Measurements from ENCODE around the gene SAP30BP. TPM values are rescaled to one million over a fixed set of nuclear protein-coding genes. Genes with fewer than 3 reads are reported as not detected.

The SAP30BP gene
- total and polyA plus RNA-seq, 2 donors from 2014 or later: 62.9 to 95.1 TPM

DNA sequence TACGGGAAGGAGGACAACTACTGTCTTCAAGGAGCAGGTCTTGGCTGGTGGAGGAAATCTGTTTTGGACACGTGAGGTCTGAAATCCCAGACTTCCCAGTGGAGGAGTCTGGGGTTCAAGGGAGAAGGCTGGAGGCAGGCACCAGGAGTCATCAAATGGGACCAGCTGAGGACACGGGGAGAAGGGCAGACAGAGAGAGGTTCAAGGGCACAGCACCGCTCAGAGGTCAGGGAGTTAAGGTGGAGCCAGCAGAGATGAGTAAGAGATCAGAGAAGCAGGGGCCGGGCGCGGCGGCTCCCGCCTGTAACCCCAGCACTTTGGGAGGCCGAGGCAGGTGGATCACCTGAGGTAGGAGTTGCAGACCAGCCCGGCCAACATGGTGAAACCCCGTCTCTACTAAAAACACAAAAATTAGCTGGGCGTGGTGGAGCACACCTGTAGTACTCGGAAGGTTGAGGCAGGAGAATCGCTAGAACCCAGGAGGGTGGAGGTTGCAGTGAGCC is 44.3 kb upstream of the SAP30BP start:
- DNase-seq: no peak
- H3K27ac ChIP-seq (ENCODE audit: low read depth in 2 of 2, low read length in 2 of 2): no peak overlapping the region
- no peaks in the 10 kb centered on the region for H3K27me3 ChIP-seq (ENCODE audit: control insufficient read depth, insufficient read depth, low read length)
- no peak for FAIRE-seq
- no peaks in the 10 kb centered on the region for H3K9me3 ChIP-seq (ENCODE audit: control insufficient read depth in 2 of 3, insufficient read depth in 1 of 3, low read length in 3 of 3)
- H3K4me3 ChIP-seq (ENCODE audit: low read length in 3 of 3): no peak overlapping the region
- TF ChIP-seq, protein P1, sequence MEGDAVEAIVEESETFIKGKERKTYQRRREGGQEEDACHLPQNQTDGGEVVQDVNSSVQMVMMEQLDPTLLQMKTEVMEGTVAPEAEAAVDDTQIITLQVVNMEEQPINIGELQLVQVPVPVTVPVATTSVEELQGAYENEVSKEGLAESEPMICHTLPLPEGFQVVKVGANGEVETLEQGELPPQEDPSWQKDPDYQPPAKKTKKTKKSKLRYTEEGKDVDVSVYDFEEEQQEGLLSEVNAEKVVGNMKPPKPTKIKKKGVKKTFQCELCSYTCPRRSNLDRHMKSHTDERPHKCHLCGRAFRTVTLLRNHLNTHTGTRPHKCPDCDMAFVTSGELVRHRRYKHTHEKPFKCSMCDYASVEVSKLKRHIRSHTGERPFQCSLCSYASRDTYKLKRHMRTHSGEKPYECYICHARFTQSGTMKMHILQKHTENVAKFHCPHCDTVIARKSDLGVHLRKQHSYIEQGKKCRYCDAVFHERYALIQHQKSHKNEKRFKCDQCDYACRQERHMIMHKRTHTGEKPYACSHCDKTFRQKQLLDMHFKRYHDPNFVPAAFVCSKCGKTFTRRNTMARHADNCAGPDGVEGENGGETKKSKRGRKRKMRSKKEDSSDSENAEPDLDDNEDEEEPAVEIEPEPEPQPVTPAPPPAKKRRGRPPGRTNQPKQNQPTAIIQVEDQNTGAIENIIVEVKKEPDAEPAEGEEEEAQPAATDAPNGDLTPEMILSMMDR (IDR thresholded peaks at IDR 0.05; ENCODE audit: borderline replicate concordance, extremely low read depth, insufficient read depth): no peak
- H3K4me1 ChIP-seq (ENCODE audit: control insufficient read depth in 2 of 3, insufficient read depth in 2 of 3, low read depth in 1 of 3, low read length in 3 of 3): no peaks in the 10 kb centered on the region
- intact Hi-C loops (cut with DNase I): no loop called here
- H3K36me3 ChIP-seq (ENCODE audit: control insufficient read depth in 2 of 3, insufficient read depth in 3 of 3, low read length in 3 of 3): peaks cover 0 to 40% (median 15%) of the 10 kb centered on the region in 3 donors
- no peak overlapping the region for H3K9ac ChIP-seq (ENCODE audit: low read length in 3 of 3)

DNA sequence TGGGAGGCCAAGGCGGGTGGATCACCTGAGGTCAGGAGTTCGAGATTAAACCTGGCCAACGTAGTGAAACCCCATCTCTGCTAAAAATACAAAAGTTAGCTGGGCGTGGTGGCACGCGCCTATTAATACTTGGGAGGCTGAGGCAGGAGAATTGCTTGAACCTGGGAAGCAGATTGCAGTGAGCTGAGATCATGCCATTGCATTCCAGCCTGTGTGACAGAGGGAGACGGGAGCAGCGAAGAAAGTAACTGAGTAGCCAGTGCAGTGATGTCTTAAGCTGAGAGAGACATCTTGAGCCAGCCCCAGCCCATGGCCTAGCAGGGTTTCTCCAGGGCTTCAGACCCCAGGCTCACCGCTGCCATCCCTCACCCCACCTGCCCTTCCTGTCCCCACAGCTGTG is 43.8 kb upstream of the SAP30BP start:
- no peak overlapping the region for H3K4me3 ChIP-seq (ENCODE audit: low read length in 3 of 3)
- no peak for FAIRE-seq

DNA sequence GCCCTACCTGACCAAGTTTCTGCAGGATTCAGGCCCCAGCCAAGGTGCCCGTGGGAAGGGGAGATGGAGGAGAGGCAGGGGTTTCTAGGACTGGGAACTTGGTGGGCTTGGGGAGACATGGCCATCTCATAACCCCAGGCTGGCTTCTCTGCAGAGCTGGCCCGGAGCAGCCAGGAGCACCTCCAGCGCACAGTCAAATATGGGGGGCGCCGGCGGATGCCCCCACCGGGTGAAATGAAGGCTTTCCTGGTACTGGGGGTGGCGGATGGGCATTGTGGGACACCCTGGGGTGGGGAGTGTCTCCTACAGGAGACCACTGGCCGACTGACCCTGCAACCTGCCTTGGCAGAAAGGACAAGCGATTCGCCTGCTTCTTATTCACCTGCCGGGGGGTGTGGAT is 43.1 kb upstream of the SAP30BP start:
- intact Hi-C loops (cut with DNase I): no loop called here
- Histone ChIP-seq H3K27me3 (ENCODE audit: control insufficient read depth, insufficient read depth, low read length) (no peaks in the 10 kb centered on the region), H3K4me3 (ENCODE audit: low read length in 3 of 3) (no peak overlapping the region), H3K36me3 (ENCODE audit: control insufficient read depth in 2 of 3, insufficient read depth in 3 of 3, low read length in 3 of 3) (peaks cover 0 to 34% (median 10%) of the 10 kb centered on the region in 3 donors), H3K4me1 (ENCODE audit: control insufficient read depth in 2 of 3, insufficient read depth in 2 of 3, low read depth in 1 of 3, low read length in 3 of 3) (no peaks in the 10 kb centered on the region), H3K27ac (ENCODE audit: low read depth in 2 of 2, low read length in 2 of 2) (no peak overlapping the region), H3K9me3 (ENCODE audit: control insufficient read depth in 2 of 3, insufficient read depth in 1 of 3, low read length in 3 of 3) (no peaks in the 10 kb centered on the region), H3K9ac (ENCODE audit: low read length in 3 of 3) (no peak overlapping the region)
- no peak for DNase-seq
- TF ChIP-seq, protein P1 (IDR thresholded peaks at IDR 0.05; ENCODE audit: borderline replicate concordance, extremely low read depth, insufficient read depth): no peak
- FAIRE-seq: no peak

More for the DNA sequence above, 43.8 kb upstream of the SAP30BP start:
- peaks cover 0 to 34% (median 12%) of the 10 kb centered on the region in 3 donors for H3K36me3 ChIP-seq (ENCODE audit: control insufficient read depth in 2 of 3, insufficient read depth in 3 of 3, low read length in 3 of 3)
- no peaks in the 10 kb centered on the region for H3K9me3 ChIP-seq (ENCODE audit: control insufficient read depth in 2 of 3, insufficient read depth in 1 of 3, low read length in 3 of 3)
- H3K9ac ChIP-seq (ENCODE audit: low read length in 3 of 3): no peak overlapping the region
- H3K27me3 ChIP-seq (ENCODE audit: control insufficient read depth, insufficient read depth, low read length): no peaks in the 10 kb centered on the region
- H3K27ac ChIP-seq (ENCODE audit: low read depth in 2 of 2, low read length in 2 of 2): no peak overlapping the region
- intact Hi-C loops (cut with DNase I): no loop called here
- no peak for DNase-seq
- no peaks in the 10 kb centered on the region for H3K4me1 ChIP-seq (ENCODE audit: control insufficient read depth in 2 of 3, insufficient read depth in 2 of 3, low read depth in 1 of 3, low read length in 3 of 3)
- TF ChIP-seq, protein P1 (IDR thresholded peaks at IDR 0.05; ENCODE audit: borderline replicate concordance, extremely low read depth, insufficient read depth): no peak

Measured in kidney (tissue), 14 donors.